HepG2 (cell line): ENCODE results near the gene RPLP1. TPM values are rescaled to one million over a fixed set of nuclear protein-coding genes. Genes with fewer than 3 reads are reported as not detected.

Experiments
- KDM6A ChIP-seq: IDR thresholded peaks from 2 replicates; pipeline ENCODE4 v1.6.1; 2016; ENCODE audit warnings: low read depth
- KLF6 ChIP-seq: IDR thresholded peaks from 2 replicates; pipeline ENCODE4 v1.8.0; 2016; ENCODE audit warnings: missing biosample characterization, missing genetic modification reagents
- MIXL1 ChIP-seq: IDR thresholded peaks from 2 replicates; pipeline ENCODE4 v1.6.1; 2016
- MTERF4 ChIP-seq: sonication (generic); formaldehyde crosslinking; IDR thresholded peaks from 2 replicates; pipeline ENCODE4 v1.8.0; 2023; ENCODE audit warnings: mild to moderate bottlenecking, missing genetic modification reagents
- NFE2L2 ChIP-seq: fragments of 150-350 bp; IDR thresholded peaks from 2 replicates; pipeline ENCODE4 v1.6.1; 2014; ENCODE audit warnings: low read length
- NR1H2 ChIP-seq: sonication (generic); formaldehyde crosslinking; IDR thresholded peaks from 2 replicates; pipeline ENCODE4 v1.8.1; 2022; ENCODE audit warnings: low read depth, missing genetic modification reagents, borderline replicate concordance
- POLR2A ChIP-seq, 2 experiments: IDR thresholded peaks; 2 replicates each; pipeline ENCODE4 v1.6.1; 2011; ENCODE audit warnings: low read depth in 2 of 2, low read length in 2 of 2, mild to moderate bottlenecking in 1 of 2, moderate library complexity in 1 of 2; ENCODE audit not compliant: insufficient read depth in 1 of 2
- SSRP1 ChIP-seq: IDR thresholded peaks from 2 replicates; pipeline ENCODE4 v1.6.1; 2016; ENCODE audit warnings: control low read depth
- THYN1 ChIP-seq: sonication (generic); formaldehyde crosslinking; IDR thresholded peaks from 2 replicates; pipeline ENCODE4 v1.8.1; 2023; ENCODE audit warnings: low read depth, mild to moderate bottlenecking, moderate library complexity, missing genetic modification reagents, borderline replicate concordance
- ZBTB2 ChIP-seq: sonication (generic); formaldehyde crosslinking; IDR thresholded peaks from 2 replicates; pipeline ENCODE4 v1.8.0; 2022; ENCODE audit warnings: low read depth, missing genetic modification reagents
- ZHX1 ChIP-seq: sonication (generic); formaldehyde crosslinking; IDR thresholded peaks from 2 replicates; pipeline ENCODE4 v1.8.1; 2022; ENCODE audit warnings: low read depth, mild to moderate bottlenecking, missing genetic modification reagents
- ZNF207 ChIP-seq: fragments of 450-650 bp; IDR thresholded peaks from 2 replicates; pipeline ENCODE4 v1.6.1; 2016; ENCODE audit warnings: antibody characterized with exemption, borderline replicate concordance
- ZNF225 ChIP-seq: sonication (generic); formaldehyde crosslinking; IDR thresholded peaks from 2 replicates; pipeline ENCODE4 v1.4.0; 2020; ENCODE audit warnings: mild to moderate bottlenecking, missing genetic modification reagents
- ZNF30 ChIP-seq: sonication (generic); formaldehyde crosslinking; IDR thresholded peaks from 2 replicates; pipeline ENCODE4 v1.5.0; 2020; ENCODE audit warnings: mild to moderate bottlenecking, missing genetic modification reagents
- ZNF34 ChIP-seq: sonication (generic); formaldehyde crosslinking; IDR thresholded peaks from 2 replicates; pipeline ENCODE4 v1.4.0; 2020; ENCODE audit warnings: mild to moderate bottlenecking, missing genetic modification reagents, borderline replicate concordance
- ZNF414 ChIP-seq: sonication (generic); formaldehyde crosslinking; IDR thresholded peaks from 2 replicates; pipeline ENCODE4 v1.5.0; 2020; ENCODE audit warnings: missing genetic modification reagents
- ZNF704 ChIP-seq: sonication (generic); formaldehyde crosslinking; IDR thresholded peaks from 2 replicates; pipeline ENCODE4 v1.8.1; 2023; ENCODE audit warnings: mild to moderate bottlenecking, inconsistent platforms, moderate library complexity, missing genetic modification reagents, borderline replicate concordance
- ZNF770 ChIP-seq: sonication (generic); formaldehyde crosslinking; IDR thresholded peaks from 2 replicates; pipeline ENCODE4 v1.5.0; 2020; ENCODE audit warnings: mild to moderate bottlenecking, missing genetic modification reagents
- ZNF772 ChIP-seq: sonication (generic); formaldehyde crosslinking; IDR thresholded peaks from 2 replicates; pipeline ENCODE4 v1.5.0; 2020; ENCODE audit warnings: mild to moderate bottlenecking, missing genetic modification reagents
- ZNF878 ChIP-seq: sonication (generic); formaldehyde crosslinking; IDR thresholded peaks from 2 replicates; pipeline ENCODE4 v1.8.1; 2023; ENCODE audit warnings: mild to moderate bottlenecking, missing genetic modification reagents, moderate library complexity
- polyA plus RNA-seq, 8 experiments: library from polyadenylated mRNA; depleted of rRNA in 3 of 8; stranded (reverse) in 7 of 8; unstranded in 1 of 8; fragments of >200 nt; fragmentation: Illumina TruSeq in 4 of 8; extraction: Trizol in 4 of 8; gene quantifications; 2 replicates each; pipeline versions ENCODE4 v1.2.1 to v1.2.3, GENCODE V29; 2011 to 2016; ENCODE audit warnings: low read depth in 4 of 8, missing spikeins in 1 of 8, mixed read lengths in 1 of 8; ENCODE audit not compliant: insufficient read depth in 1 of 8
- total RNA-seq, 5 experiments: library from RNA; depleted of rRNA; stranded (reverse); fragments of >200 nt; fragmentation: Illumina TruSeq; extraction: Trizol; gene quantifications; 2 replicates each; pipeline ENCODE4 v1.2.3, GENCODE V29; 2016; ENCODE audit warnings: low read depth in 1 of 5

The RPLP1 gene
- total and polyA plus RNA-seq, 2 of the 13 experiments (the other 11 are each of a cell fraction or from before 2014, with no cell fraction given) = 817 to 929 TPM

- TF ChIP-seq ZNF30 (CRISPR knock-in tag) (peak; percentile 68; the same call in 1 of the 2 replicates), KLF6 (no peak), THYN1 (CRISPR knock-in tag) (no peak), ZNF878 (CRISPR knock-in tag) (0 out of 2 replicates have a peak, but pooled peaks have one; percentile 81), ZNF34 (CRISPR knock-in tag) (no peak), ZNF770 (no peak; the same call in 1 of the 2 replicates), ZNF772 (CRISPR knock-in tag) (peak; percentile 85; the same call in 1 of the 2 replicates), MTERF4 (CRISPR knock-in tag) (no peak), ZNF704 (no peak), ZHX1 (no peak; the same call in 1 of the 2 replicates), KDM6A (CRISPR knock-in tag) (no peak), SSRP1 (CRISPR knock-in tag) (no peak), MIXL1 (CRISPR knock-in tag) (peak; percentile 33; the same call in 1 of the 2 replicates), ZBTB2 (CRISPR knock-in tag) (peak; percentile 83), ZNF225 (no peak; the same call in 1 of the 2 replicates), NR1H2 (CRISPR knock-in tag) (0 out of 2 replicates have a peak, but pooled peaks have one; percentile 32), ZNF414 (CRISPR knock-in tag) (no peak), ZNF207 (no peak), NFE2L2 (no peak), POLR2A (IDR thresholded peaks at IDR 0.05; ENCODE audit: insufficient read depth in 1 of 2, low read depth in 2 of 2, low read length in 2 of 2) (peak; percentile 63 to 64; a peak in 3 of 4 replicates)
These were observed 38.6 kb upstream of the RPLP1 start, which contains the start of gene KIF23 (continued) for GRCh38 chr15:69413822-69414700.
